GM12878 (cell line): ENCODE results near the gene AXDND1.

Experiments used
- BHLHE40 ChIP-seq, 2 experiments: fragments of 450-650 bp in 1 of 2; IDR thresholded peaks; 2 replicates each; pipeline ENCODE4 v1.6.1; 2011 to 2017; ENCODE audit warnings: low read depth in 2 of 2, borderline replicate concordance in 1 of 2, improper control_type of control experiment in 1 of 2, low read length in 1 of 2, mild to moderate bottlenecking in 1 of 2
- CTCF ChIP-seq, 3 experiments: IDR thresholded peaks in 2 of 3; conservative IDR thresholded peaks in 1 of 3; 2 replicates each; pipeline ENCODE4 v1.5.1; 2011; ENCODE audit warnings: low read depth in 3 of 3, low read length in 3 of 3, mild to moderate bottlenecking in 3 of 3, control low read depth in 2 of 3, moderate library complexity in 2 of 3, inconsistent platforms in 1 of 3, mixed read lengths in 1 of 3; ENCODE audit not compliant: control insufficient read depth in 2 of 3, insufficient read depth in 1 of 3; ENCODE audit errors: extremely low read depth in 1 of 3
- HDGF ChIP-seq: fragments of 450-650 bp; IDR thresholded peaks from 2 replicates; pipeline ENCODE4 v1.6.1; 2016; ENCODE audit warnings: antibody characterized with exemption
- MXI1 ChIP-seq: fragments of 150-350 bp; IDR thresholded peaks from 2 replicates; pipeline ENCODE4 v1.6.1; 2011; ENCODE audit warnings: low read depth, mild to moderate bottlenecking, inconsistent platforms, low read length, improper control_type of control experiment
- NFXL1 ChIP-seq: fragments of 450-650 bp; IDR thresholded peaks from 2 replicates; pipeline ENCODE4 v1.6.1; 2017; ENCODE audit warnings: antibody characterized with exemption, mild to moderate bottlenecking, borderline replicate concordance
- POLR2AphosphoS5 ChIP-seq: IDR thresholded peaks from 2 replicates; pipeline ENCODE4 v1.6.1; 2011; ENCODE audit warnings: mild to moderate bottlenecking, low read length, inconsistent platforms
- RAD21 ChIP-seq: IDR thresholded peaks from 2 replicates; pipeline ENCODE4 v1.6.1; 2011; ENCODE audit warnings: mild to moderate bottlenecking, low read depth, low read length, moderate library complexity; ENCODE audit not compliant: insufficient read depth
- USF1 ChIP-seq: IDR thresholded peaks from 2 replicates; pipeline ENCODE4 v1.6.1; 2011; ENCODE audit warnings: borderline replicate concordance, low read depth, mild to moderate bottlenecking, moderate library complexity, mixed read lengths, low read length; ENCODE audit not compliant: insufficient read depth; ENCODE audit errors: extremely low read length
- YBX1 ChIP-seq: fragments of 450-650 bp; IDR thresholded peaks from 2 replicates; pipeline ENCODE4 v1.6.1; 2016; ENCODE audit warnings: antibody characterized with exemption
- TF ChIP-seq, protein P1 (sequence below): IDR thresholded peaks from 2 replicates; pipeline ENCODE4 v1.6.1; 2011; ENCODE audit warnings: low read depth, low read length, improper control_type of control experiment, borderline replicate concordance
- TF ChIP-seq, protein P2 (sequence below): IDR thresholded peaks from 2 replicates; pipeline ENCODE4 v1.6.1; 2012; ENCODE audit warnings: low read depth, low read length, improper control_type of control experiment
- TF ChIP-seq, protein P3 (sequence below): fragments of 450-650 bp; IDR thresholded peaks from 2 replicates; pipeline ENCODE4 v1.6.1; 2014; ENCODE audit warnings: mild to moderate bottlenecking
- TF ChIP-seq, protein P4 (sequence below): fragments of 450-650 bp; IDR thresholded peaks from 2 replicates; pipeline ENCODE4 v1.6.1; 2017; ENCODE audit warnings: mild to moderate bottlenecking, low read depth, inconsistent platforms; ENCODE audit not compliant: poor library complexity, severe bottlenecking
- TF ChIP-seq, protein P5 (sequence below): fragments of 450-650 bp; IDR thresholded peaks from 2 replicates; pipeline ENCODE4 v1.6.1; 2016; ENCODE audit warnings: mild to moderate bottlenecking

DNA sequence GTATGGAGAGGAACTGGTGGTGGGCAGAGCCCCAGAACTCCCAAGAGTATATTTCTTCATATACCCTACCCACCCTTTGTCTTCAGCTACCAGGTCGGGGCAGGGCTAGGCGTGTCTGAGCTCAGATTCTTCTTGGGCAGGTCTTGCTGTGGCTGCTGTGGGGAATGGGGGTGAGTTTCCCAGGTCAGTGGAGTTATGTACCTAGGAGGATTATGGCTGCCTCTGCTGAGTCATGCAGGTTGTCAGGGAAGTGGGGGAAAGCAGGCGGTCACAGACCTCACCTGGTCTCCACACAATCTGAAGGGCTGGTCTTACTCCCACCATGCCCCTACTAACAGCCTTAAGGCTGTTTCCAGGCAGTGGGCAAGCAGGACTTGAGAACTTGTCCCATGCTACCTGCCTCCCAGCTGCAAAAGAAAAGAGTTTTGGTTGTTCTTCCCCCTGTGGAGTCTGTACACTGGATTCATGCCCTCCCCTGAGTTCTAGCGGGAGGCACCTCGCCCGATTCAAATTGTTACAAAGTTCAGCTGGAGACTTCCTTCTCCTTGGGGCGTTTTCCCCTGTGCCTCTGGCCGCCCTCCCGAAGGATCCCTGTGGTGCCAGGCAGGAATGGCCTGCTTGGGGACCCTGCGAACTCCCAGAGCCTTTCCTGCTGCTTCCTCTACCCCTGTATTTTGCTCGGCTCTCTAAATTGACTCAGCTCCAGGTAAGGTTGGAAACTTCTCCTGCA, 151.4 kb downstream of the AXDND1 start:
- TF ChIP-seq YBX1 (no peak), USF1 (no peak), POLR2AphosphoS5 (no peak), RAD21 (no peak), CTCF (IDR thresholded peaks at IDR 0.05 in 2 of 3, conservative IDR thresholded peaks at IDR 0.05 in 1 of 3; ENCODE audit: control insufficient read depth in 2 of 3, extremely low read depth in 1 of 3, insufficient read depth in 1 of 3, low read depth in 3 of 3, low read length in 3 of 3) (no peak), BHLHE40 (IDR thresholded peaks at IDR 0.05; ENCODE audit: borderline replicate concordance in 1 of 2, low read depth in 2 of 2, low read length in 1 of 2) (no peak), HDGF (no peak), NFXL1 (no peak), MXI1 (no peak)
- TF ChIP-seq, protein P1, sequence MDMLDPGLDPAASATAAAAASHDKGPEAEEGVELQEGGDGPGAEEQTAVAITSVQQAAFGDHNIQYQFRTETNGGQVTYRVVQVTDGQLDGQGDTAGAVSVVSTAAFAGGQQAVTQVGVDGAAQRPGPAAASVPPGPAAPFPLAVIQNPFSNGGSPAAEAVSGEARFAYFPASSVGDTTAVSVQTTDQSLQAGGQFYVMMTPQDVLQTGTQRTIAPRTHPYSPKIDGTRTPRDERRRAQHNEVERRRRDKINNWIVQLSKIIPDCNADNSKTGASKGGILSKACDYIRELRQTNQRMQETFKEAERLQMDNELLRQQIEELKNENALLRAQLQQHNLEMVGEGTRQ = no peak
- TF ChIP-seq, protein P2, sequence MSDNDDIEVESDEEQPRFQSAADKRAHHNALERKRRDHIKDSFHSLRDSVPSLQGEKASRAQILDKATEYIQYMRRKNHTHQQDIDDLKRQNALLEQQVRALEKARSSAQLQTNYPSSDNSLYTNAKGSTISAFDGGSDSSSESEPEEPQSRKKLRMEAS = no peak
- TF ChIP-seq, protein P3, sequence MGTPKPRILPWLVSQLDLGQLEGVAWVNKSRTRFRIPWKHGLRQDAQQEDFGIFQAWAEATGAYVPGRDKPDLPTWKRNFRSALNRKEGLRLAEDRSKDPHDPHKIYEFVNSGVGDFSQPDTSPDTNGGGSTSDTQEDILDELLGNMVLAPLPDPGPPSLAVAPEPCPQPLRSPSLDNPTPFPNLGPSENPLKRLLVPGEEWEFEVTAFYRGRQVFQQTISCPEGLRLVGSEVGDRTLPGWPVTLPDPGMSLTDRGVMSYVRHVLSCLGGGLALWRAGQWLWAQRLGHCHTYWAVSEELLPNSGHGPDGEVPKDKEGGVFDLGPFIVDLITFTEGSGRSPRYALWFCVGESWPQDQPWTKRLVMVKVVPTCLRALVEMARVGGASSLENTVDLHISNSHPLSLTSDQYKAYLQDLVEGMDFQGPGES = no peak
- TF ChIP-seq, protein P4, sequence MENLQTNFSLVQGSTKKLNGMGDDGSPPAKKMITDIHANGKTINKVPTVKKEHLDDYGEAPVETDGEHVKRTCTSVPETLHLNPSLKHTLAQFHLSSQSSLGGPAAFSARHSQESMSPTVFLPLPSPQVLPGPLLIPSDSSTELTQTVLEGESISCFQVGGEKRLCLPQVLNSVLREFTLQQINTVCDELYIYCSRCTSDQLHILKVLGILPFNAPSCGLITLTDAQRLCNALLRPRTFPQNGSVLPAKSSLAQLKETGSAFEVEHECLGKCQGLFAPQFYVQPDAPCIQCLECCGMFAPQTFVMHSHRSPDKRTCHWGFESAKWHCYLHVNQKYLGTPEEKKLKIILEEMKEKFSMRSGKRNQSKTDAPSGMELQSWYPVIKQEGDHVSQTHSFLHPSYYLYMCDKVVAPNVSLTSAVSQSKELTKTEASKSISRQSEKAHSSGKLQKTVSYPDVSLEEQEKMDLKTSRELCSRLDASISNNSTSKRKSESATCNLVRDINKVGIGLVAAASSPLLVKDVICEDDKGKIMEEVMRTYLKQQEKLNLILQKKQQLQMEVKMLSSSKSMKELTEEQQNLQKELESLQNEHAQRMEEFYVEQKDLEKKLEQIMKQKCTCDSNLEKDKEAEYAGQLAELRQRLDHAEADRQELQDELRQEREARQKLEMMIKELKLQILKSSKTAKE = no peak
- TF ChIP-seq, protein P5, sequence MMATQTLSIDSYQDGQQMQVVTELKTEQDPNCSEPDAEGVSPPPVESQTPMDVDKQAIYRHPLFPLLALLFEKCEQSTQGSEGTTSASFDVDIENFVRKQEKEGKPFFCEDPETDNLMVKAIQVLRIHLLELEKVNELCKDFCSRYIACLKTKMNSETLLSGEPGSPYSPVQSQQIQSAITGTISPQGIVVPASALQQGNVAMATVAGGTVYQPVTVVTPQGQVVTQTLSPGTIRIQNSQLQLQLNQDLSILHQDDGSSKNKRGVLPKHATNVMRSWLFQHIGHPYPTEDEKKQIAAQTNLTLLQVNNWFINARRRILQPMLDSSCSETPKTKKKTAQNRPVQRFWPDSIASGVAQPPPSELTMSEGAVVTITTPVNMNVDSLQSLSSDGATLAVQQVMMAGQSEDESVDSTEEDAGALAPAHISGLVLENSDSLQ = no peak
